HepG2 (cell line): ENCODE measurements around the gene L3MBTL4. TPM values are rescaled to one million over a fixed set of nuclear protein-coding genes. Genes with fewer than 3 reads are reported as not detected.

Experiments
- ATAC-seq: fragments of 200-7000 bp; cut with Tn5 transposase; 3 replicates; pipeline ENCODE4 v1.9.1; 2020; ENCODE audit warnings: mild to moderate bottlenecking, moderate library complexity
- BruUV-seq: library from RNA; stranded (reverse); fragments of 400-500 nt; replicated peaks from 2 replicates; lab custom pipeline; 2021; lab: Mats Ljungman, UMichigan
- CTCF ChIA-PET: fragments of 300-600 bp; formaldehyde crosslinking; extraction: SDS; loops from one replicate; lab custom pipeline; 2021; ENCODE audit warnings: low total read pairs, inconsistent platforms, low intra/inter-chr PET ratio; lab: Yijun Ruan, JAX
- POLR2A ChIA-PET: fragments of 350-600 bp; sonication (Branson Sonifier 250); formaldehyde crosslinking; loops from one replicate; lab custom pipeline; 2020; ENCODE audit warnings: antibody characterized with exemption, inconsistent platforms; lab: Yijun Ruan, JAX
- DNase-seq: peaks from one replicate; pipeline ENCODE4 v3.0.0-alpha.2; 2015; ENCODE audit warnings: low spot score
- FAIRE-seq: peaks from 3 replicates; lab custom pipeline; 2011; peaks lifted over from hg19 to GRCh38; lab: Jason Lieb, UNC
- H2AFZ ChIP-seq: one replicate; pipeline ENCODE4 v1.6.1; 2011; ENCODE audit warnings: low read length, inconsistent platforms
- H3K27ac ChIP-seq: fragments of 300-600 bp; 3 replicates; pipeline ENCODE4 v1.8.0; 2011; ENCODE audit warnings: mixed run types, mild to moderate bottlenecking, mixed read lengths, low read length, inconsistent platforms; ENCODE audit not compliant: insufficient read depth; ENCODE audit errors: extremely low read length
- H3K27me3 ChIP-seq, 2 experiments: fragments of 200-600 bp in 1 of 2; 2 replicates in 1 of 2; 3 replicates in 1 of 2; pipeline versions ENCODE4 v1.6.0 to v1.8.0; 2011; ENCODE audit warnings: low read length in 2 of 2, mild to moderate bottlenecking in 2 of 2, moderate library complexity in 2 of 2, inconsistent platforms in 1 of 2; ENCODE audit not compliant: insufficient read depth in 2 of 2, control insufficient read depth in 1 of 2
- H3K36me3 ChIP-seq, 2 experiments: fragments of 200-600 bp in 1 of 2; replicated peaks in 1 of 2; 2 replicates in 1 of 2; 3 replicates in 1 of 2; pipeline versions ENCODE4 v1.5.1 to v1.8.0; 2011; ENCODE audit warnings: low read length in 2 of 2, inconsistent platforms in 1 of 2; ENCODE audit not compliant: insufficient read depth in 2 of 2, control insufficient read depth in 1 of 2
- H3K4me1 ChIP-seq: 2 replicates; pipeline ENCODE4 v1.5.1; 2012; ENCODE audit warnings: low read length, inconsistent platforms; ENCODE audit not compliant: insufficient read depth
- H3K4me2 ChIP-seq: 2 replicates; pipeline ENCODE4 v1.6.0; 2011; ENCODE audit warnings: low read depth, low read length, inconsistent platforms
- H3K4me3 ChIP-seq, 3 experiments: fragments of 200-600 bp in 1 of 3; sonication (generic), shearing (Covaris generic) in 1 of 3; replicated peaks in 1 of 3; 2 replicates each; pipeline ENCODE4 v1.5.1; 2011 to 2016; ENCODE audit warnings: low read length in 3 of 3, inconsistent platforms in 2 of 3, low read depth in 2 of 3, mild to moderate bottlenecking in 2 of 3, control low read depth in 1 of 3, mixed read lengths in 1 of 3; ENCODE audit not compliant: insufficient read depth in 1 of 3
- H3K79me2 ChIP-seq: one replicate; pipeline ENCODE4 v1.6.1; 2011; ENCODE audit warnings: low read length, inconsistent platforms; ENCODE audit not compliant: insufficient read depth
- H3K9ac ChIP-seq: 2 replicates; pipeline ENCODE4 v1.6.0; 2011; ENCODE audit warnings: mild to moderate bottlenecking, low read depth, low read length, inconsistent platforms; ENCODE audit not compliant: insufficient read depth
- H3K9me3 ChIP-seq: 2 replicates; pipeline ENCODE4 v1.5.1; 2012; ENCODE audit warnings: mild to moderate bottlenecking, low read length
- H4K20me1 ChIP-seq: 2 replicates; pipeline ENCODE4 v1.6.0; 2011; ENCODE audit warnings: inconsistent platforms, mild to moderate bottlenecking, low read length, moderate library complexity; ENCODE audit not compliant: insufficient read depth
- AHR ChIP-seq: IDR thresholded peaks from 2 replicates; pipeline ENCODE4 v1.6.1; 2018; ENCODE audit warnings: missing genetic modification reagents, missing compliant biosample characterization
- ARID4A ChIP-seq: sonication (generic); formaldehyde crosslinking; IDR thresholded peaks from 2 replicates; pipeline ENCODE4 v1.5.0; 2020; ENCODE audit warnings: mild to moderate bottlenecking, missing genetic modification reagents, borderline replicate concordance
- BRD4 ChIP-seq: sonication (generic); formaldehyde crosslinking; IDR thresholded peaks from 2 replicates; pipeline ENCODE4 v1.4.0; 2020; ENCODE audit warnings: missing genetic modification reagents
- GTF2F1 ChIP-seq: fragments of 150-350 bp; IDR thresholded peaks from 2 replicates; pipeline ENCODE4 v1.6.1; 2014; ENCODE audit warnings: low read length
- KDM5B ChIP-seq: sonication (generic); formaldehyde crosslinking; IDR thresholded peaks from 2 replicates; pipeline ENCODE4 v1.4.0; 2020; ENCODE audit warnings: missing genetic modification reagents, mild to moderate bottlenecking, borderline replicate concordance
- MED13 ChIP-seq: sonication (generic); formaldehyde crosslinking; IDR thresholded peaks from 2 replicates; pipeline ENCODE4 v1.5.0; 2020; ENCODE audit warnings: missing genetic modification reagents
- MYNN ChIP-seq: sonication (generic); formaldehyde crosslinking; IDR thresholded peaks from 2 replicates; pipeline ENCODE4 v1.4.0; 2020; ENCODE audit warnings: mild to moderate bottlenecking, low read depth, missing genetic modification reagents
- TBX2 ChIP-seq: sonication (generic); formaldehyde crosslinking; IDR thresholded peaks from 2 replicates; pipeline ENCODE4 v1.5.0; 2020; ENCODE audit warnings: missing genetic modification reagents, mild to moderate bottlenecking, borderline replicate concordance
- ZFY ChIP-seq: sonication (generic); formaldehyde crosslinking; IDR thresholded peaks from 2 replicates; pipeline ENCODE4 v1.4.0; 2020; ENCODE audit warnings: missing genetic modification reagents
- ZNF367 ChIP-seq: sonication (generic); formaldehyde crosslinking; IDR thresholded peaks from 2 replicates; pipeline ENCODE4 v1.4.0; 2020; ENCODE audit warnings: missing genetic modification reagents, borderline replicate concordance
- ZNF644 ChIP-seq: IDR thresholded peaks from 2 replicates; pipeline ENCODE4 v1.6.1; 2016; ENCODE audit warnings: low read depth
- WGBS: methylation state at CpG from one replicate; pipeline ENCODE4 v1.1.6; 2017; ENCODE audit warnings: low lambda C conversion rate; 5-methylcytosine and 5-hydroxymethylcytosine counted together
- in situ Hi-C: cut with HindIII; loops from 2 replicates; pipeline ENCODE4 v1.10.0; 2017; ENCODE audit warnings: low pct_unique_long_range_greater_than_20kb; ENCODE audit not compliant: extremely low pct_ligation_motif_present
- intact Hi-C: fragments of 100-400 bp; cut with micrococcal nuclease; formaldehyde crosslinking; loops from one replicate; pipeline ENCODE4 v1.10.0; 2022; ENCODE audit not compliant: unreplicated experiment
- polyA plus RNA-seq, 8 experiments: library from polyadenylated mRNA; depleted of rRNA in 3 of 8; stranded (reverse) in 7 of 8; unstranded in 1 of 8; fragments of >200 nt; fragmentation: Illumina TruSeq in 4 of 8; extraction: Trizol in 4 of 8; gene quantifications; 2 replicates each; pipeline versions ENCODE4 v1.2.1 to v1.2.3, GENCODE V29; 2011 to 2016; ENCODE audit warnings: low read depth in 4 of 8, missing spikeins in 1 of 8, mixed read lengths in 1 of 8; ENCODE audit not compliant: insufficient read depth in 1 of 8
- total RNA-seq, 5 experiments: library from RNA; depleted of rRNA; stranded (reverse); fragments of >200 nt; fragmentation: Illumina TruSeq; extraction: Trizol; gene quantifications; 2 replicates each; pipeline ENCODE4 v1.2.3, GENCODE V29; 2016; ENCODE audit warnings: low read depth in 1 of 5
- TF ChIP-seq, protein P1 (sequence below): IDR thresholded peaks from 2 replicates; pipeline ENCODE4 v1.6.1; 2012; ENCODE audit warnings: low read length, improper control_type of control experiment
- TF ChIP-seq, protein P2 (sequence below): sonication (generic); formaldehyde crosslinking; IDR thresholded peaks from 2 replicates; pipeline ENCODE4 v1.5.1; 2020; ENCODE audit warnings: mild to moderate bottlenecking, missing genetic modification reagents, moderate library complexity

L3MBTL4 gene
- total and polyA plus RNA-seq, 2 of the 13 experiments (the other 11 are each of a cell fraction or from before 2014, with no cell fraction given) = 10.8 to 13.3 TPM

DNA sequence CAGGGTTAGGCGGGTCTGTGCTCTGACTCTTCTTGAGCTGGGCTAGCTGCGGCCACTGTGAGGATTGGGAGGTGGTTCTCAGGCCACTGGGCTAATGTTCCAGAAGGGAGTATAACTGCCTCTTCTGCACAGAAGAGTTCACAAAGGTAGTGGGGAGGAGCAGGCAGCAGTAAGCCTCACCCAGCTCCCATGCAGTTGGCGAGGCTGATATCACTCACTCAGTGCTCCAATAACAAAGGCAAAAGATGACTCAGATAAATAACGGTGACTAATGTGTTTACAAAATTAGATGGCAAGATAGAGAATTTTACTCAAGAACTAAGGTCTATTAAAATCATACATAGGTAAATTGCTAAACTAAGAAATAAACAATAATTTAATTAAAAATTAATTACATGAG, 345.2 kb downstream of the L3MBTL4 start (continued):
- TF ChIP-seq TBX2 (CRISPR knock-in tag) (no peak), ZFY (CRISPR knock-in tag) (no peak), ARID4A (CRISPR knock-in tag) (no peak)
- TF ChIP-seq, protein P1, sequence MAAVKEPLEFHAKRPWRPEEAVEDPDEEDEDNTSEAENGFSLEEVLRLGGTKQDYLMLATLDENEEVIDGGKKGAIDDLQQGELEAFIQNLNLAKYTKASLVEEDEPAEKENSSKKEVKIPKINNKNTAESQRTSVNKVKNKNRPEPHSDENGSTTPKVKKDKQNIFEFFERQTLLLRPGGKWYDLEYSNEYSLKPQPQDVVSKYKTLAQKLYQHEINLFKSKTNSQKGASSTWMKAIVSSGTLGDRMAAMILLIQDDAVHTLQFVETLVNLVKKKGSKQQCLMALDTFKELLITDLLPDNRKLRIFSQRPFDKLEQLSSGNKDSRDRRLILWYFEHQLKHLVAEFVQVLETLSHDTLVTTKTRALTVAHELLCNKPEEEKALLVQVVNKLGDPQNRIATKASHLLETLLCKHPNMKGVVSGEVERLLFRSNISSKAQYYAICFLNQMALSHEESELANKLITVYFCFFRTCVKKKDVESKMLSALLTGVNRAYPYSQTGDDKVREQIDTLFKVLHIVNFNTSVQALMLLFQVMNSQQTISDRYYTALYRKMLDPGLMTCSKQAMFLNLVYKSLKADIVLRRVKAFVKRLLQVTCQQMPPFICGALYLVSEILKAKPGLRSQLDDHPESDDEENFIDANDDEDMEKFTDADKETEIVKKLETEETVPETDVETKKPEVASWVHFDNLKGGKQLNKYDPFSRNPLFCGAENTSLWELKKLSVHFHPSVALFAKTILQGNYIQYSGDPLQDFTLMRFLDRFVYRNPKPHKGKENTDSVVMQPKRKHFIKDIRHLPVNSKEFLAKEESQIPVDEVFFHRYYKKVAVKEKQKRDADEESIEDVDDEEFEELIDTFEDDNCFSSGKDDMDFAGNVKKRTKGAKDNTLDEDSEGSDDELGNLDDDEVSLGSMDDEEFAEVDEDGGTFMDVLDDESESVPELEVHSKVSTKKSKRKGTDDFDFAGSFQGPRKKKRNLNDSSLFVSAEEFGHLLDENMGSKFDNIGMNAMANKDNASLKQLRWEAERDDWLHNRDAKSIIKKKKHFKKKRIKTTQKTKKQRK = no peak

DNA sequence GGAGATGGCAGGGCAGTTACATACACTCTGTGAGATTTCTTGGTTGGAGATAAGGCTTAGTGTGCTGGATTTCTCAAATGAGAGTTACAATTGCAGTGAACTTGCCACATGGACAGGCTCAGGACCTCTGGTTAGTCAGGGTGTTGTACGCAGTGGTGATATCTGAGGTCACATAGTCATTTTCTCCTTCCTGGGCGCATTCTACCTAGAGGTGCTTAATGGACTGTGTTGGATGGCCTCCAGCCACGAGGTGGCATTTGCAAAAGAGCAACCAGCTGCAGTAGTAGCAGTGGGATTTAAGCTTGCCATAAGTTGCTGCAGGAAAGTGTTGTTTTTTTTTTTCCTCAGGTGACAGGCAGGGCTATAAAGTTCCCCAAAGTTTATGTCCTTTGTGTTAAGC, 345.6 kb downstream of the L3MBTL4 start:
- Histone ChIP-seq H3K79me2 (no peaks in the 10 kb centered on the region), H4K20me1 (no peaks in the 10 kb centered on the region), H3K27me3 (no peaks in the 10 kb centered on the region), H3K4me1 (no peaks in the 10 kb centered on the region), H3K4me2 (no peak overlapping the region), H3K4me3 (no peak overlapping the region), H3K9ac (no peak overlapping the region), H3K9me3 (no peaks in the 10 kb centered on the region), H3K27ac (no peak overlapping the region), H3K36me3 (no peaks in the 10 kb centered on the region; a peak in 1 of 5 replicates), H2AFZ (no peak overlapping the region)
- ChIA-PET CTCF (no interaction called here), POLR2A (no interaction called here)
- intact Hi-C loops = no loop called here
- DNase-seq (no peak), ATAC-seq (no peak), FAIRE-seq (no peak)
- in situ Hi-C loops = no loop called here
- BruUV-seq = no TSS peak
- WGBS = 100% methylated on average over 3 of the region's 3 CpGs
- TF ChIP-seq MED13 (CRISPR knock-in tag) = no peak
- no peak for TF ChIP-seq MYNN (CRISPR knock-in tag)
- no peak for TF ChIP-seq AHR
- no peak for TF ChIP-seq GTF2F1
- no peak for TF ChIP-seq BRD4
- TF ChIP-seq, protein P2, sequence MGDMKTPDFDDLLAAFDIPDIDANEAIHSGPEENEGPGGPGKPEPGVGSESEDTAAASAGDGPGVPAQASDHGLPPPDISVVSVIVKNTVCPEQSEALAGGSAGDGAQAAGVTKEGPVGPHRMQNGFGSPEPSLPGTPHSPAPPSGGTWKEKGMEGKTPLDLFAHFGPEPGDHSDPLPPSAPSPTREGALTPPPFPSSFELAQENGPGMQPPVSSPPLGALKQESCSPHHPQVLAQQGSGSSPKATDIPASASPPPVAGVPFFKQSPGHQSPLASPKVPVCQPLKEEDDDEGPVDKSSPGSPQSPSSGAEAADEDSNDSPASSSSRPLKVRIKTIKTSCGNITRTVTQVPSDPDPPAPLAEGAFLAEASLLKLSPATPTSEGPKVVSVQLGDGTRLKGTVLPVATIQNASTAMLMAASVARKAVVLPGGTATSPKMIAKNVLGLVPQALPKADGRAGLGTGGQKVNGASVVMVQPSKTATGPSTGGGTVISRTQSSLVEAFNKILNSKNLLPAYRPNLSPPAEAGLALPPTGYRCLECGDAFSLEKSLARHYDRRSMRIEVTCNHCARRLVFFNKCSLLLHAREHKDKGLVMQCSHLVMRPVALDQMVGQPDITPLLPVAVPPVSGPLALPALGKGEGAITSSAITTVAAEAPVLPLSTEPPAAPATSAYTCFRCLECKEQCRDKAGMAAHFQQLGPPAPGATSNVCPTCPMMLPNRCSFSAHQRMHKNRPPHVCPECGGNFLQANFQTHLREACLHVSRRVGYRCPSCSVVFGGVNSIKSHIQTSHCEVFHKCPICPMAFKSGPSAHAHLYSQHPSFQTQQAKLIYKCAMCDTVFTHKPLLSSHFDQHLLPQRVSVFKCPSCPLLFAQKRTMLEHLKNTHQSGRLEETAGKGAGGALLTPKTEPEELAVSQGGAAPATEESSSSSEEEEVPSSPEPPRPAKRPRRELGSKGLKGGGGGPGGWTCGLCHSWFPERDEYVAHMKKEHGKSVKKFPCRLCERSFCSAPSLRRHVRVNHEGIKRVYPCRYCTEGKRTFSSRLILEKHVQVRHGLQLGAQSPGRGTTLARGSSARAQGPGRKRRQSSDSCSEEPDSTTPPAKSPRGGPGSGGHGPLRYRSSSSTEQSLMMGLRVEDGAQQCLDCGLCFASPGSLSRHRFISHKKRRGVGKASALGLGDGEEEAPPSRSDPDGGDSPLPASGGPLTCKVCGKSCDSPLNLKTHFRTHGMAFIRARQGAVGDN (CRISPR knock-in tag) = no peak
- no peak for TF ChIP-seq KDM5B (CRISPR knock-in tag)
- no peak for TF ChIP-seq ZNF367 (CRISPR knock-in tag)
- no peak for TF ChIP-seq ZNF644
